NT2/D1 (cell line): ENCODE results near the gene RPUSD1.

Experiments
- SUZ12 ChIP-seq: IDR thresholded peaks from 2 replicates; pipeline ENCODE4 v1.6.1; 2011; ENCODE audit not compliant: insufficient read length, insufficient read depth; ENCODE audit errors: extremely low read depth
- YY1 ChIP-seq: IDR thresholded peaks from 2 replicates; pipeline ENCODE4 v1.6.1; 2011; ENCODE audit not compliant: insufficient read length, insufficient read depth
- ZNF274 ChIP-seq: IDR thresholded peaks from 2 replicates; pipeline ENCODE4 v1.6.1; 2011; ENCODE audit warnings: mild to moderate bottlenecking, low read depth, low read length

- TF ChIP-seq SUZ12 = no peak
- TF ChIP-seq ZNF274 = no peak
- TF ChIP-seq YY1 = no peak
These were observed 44.6 kb upstream of the RPUSD1 start for GRCh38 chr16:832652-833336.
